ENCODE results near the gene ARHGEF17. TPM values are rescaled to one million over a fixed set of nuclear protein-coding genes. Genes with fewer than 3 reads are reported as not detected.
"Not testable (repeated sequence)": the region's sequence is repeated elsewhere in the genome, so short reads cannot be mapped to it uniquely, and the experiment has no call there.

ARHGEF17 gene
- total RNA-seq, 2 experiments from 2014 or later = 0.07 to 0.41 TPM

DNA sequence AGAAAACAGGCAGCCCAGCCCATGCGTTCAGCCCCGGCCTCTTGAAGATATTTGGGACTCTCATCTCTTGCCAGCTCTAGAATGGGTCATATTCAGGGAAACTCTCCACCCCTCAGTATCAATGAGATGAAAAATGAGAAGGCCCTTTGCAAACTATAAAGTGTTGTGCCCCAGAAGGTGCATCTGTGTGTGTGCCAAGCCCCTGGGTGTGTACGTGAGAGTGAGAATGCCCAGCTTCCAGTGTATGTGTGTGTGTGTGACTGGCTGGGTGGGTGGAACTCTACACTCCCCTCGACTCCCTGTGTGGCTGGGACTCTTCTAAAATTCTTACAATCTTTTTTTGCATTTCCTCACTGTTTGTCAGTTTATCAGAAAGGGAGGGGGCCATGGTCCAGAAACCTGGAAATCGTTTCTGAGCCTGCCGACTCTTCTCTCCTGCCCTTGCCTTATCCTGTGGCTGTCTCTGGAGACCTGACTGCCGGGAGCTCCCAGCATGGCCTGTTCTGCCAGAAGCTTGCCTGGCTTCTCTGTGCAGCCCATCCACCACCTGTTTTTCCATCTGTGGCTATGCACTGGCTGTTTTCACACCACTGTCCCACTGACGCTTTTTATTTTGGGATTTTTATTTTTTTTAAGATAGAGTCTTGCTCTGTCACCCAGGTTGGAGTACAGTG lies 34.7 kb upstream of the ARHGEF17 start:
- intact Hi-C loops (cut with micrococcal nuclease) = no loop called here
- no peaks in the 10 kb centered on the region for H3K4me1 Mint-ChIP-seq (ENCODE audit: low read depth)
- TF ChIP-seq, protein P1, sequence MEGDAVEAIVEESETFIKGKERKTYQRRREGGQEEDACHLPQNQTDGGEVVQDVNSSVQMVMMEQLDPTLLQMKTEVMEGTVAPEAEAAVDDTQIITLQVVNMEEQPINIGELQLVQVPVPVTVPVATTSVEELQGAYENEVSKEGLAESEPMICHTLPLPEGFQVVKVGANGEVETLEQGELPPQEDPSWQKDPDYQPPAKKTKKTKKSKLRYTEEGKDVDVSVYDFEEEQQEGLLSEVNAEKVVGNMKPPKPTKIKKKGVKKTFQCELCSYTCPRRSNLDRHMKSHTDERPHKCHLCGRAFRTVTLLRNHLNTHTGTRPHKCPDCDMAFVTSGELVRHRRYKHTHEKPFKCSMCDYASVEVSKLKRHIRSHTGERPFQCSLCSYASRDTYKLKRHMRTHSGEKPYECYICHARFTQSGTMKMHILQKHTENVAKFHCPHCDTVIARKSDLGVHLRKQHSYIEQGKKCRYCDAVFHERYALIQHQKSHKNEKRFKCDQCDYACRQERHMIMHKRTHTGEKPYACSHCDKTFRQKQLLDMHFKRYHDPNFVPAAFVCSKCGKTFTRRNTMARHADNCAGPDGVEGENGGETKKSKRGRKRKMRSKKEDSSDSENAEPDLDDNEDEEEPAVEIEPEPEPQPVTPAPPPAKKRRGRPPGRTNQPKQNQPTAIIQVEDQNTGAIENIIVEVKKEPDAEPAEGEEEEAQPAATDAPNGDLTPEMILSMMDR (IDR thresholded peaks at IDR 0.05) = no peak
- H3K27ac Mint-ChIP-seq = no peak overlapping the region
- peaks cover 3% of the 10 kb centered on the region for H3K27me3 Mint-ChIP-seq
- ChIA-PET POLR2A (no interaction called here), CTCF (interaction anchor here (0.9 to 2.3 kb wide), 3 partner anchors 21 to 86 kb away, joined by 3 to 9 read pairs (median 5); no protein-coding TSS in a partner anchor)
- H3K9me3 Mint-ChIP-seq = no peaks in the 10 kb centered on the region
- H3K36me3 Mint-ChIP-seq (ENCODE audit: low read depth) = no peaks in the 10 kb centered on the region
- ATAC-seq (no peak), DNase-seq (no peak)
- no peak overlapping the region for H3K4me3 Mint-ChIP-seq

DNA sequence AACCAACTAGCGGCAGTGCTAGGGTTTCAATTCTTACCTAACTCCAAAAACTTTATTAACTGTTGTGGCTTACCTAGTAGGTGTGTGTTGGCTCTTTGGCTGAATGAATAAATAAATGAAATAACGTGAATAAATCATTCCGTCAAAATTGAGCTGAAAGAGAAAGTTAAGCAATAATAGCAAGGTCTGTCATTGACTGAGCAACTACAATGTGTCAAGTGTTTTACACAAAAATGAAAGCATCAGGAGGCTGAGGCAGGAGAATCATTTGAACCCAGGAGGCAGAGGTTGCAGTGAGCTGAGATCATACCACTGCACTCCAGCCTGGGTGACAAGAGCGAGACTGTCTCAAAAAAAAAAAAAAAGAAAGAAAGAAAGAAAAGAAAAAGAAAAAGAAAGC lies 33.9 kb upstream of the ARHGEF17 start:
- H3K27me3 Mint-ChIP-seq; POLR2A ChIA-PET; intact Hi-C loops (cut with micrococcal nuclease); ATAC-seq; H3K27ac Mint-ChIP-seq; H3K36me3 Mint-ChIP-seq (ENCODE audit: low read depth); H3K4me3 Mint-ChIP-seq; H3K9me3 Mint-ChIP-seq; DNase-seq; H3K4me1 Mint-ChIP-seq (ENCODE audit: low read depth): not testable (repeated sequence)
- CTCF ChIA-PET = interaction anchor here (0.8 to 2.3 kb wide), 5 partner anchors 16 to 85 kb away, joined by 3 to 9 read pairs (median 3); no protein-coding TSS in a partner anchor

DNA sequence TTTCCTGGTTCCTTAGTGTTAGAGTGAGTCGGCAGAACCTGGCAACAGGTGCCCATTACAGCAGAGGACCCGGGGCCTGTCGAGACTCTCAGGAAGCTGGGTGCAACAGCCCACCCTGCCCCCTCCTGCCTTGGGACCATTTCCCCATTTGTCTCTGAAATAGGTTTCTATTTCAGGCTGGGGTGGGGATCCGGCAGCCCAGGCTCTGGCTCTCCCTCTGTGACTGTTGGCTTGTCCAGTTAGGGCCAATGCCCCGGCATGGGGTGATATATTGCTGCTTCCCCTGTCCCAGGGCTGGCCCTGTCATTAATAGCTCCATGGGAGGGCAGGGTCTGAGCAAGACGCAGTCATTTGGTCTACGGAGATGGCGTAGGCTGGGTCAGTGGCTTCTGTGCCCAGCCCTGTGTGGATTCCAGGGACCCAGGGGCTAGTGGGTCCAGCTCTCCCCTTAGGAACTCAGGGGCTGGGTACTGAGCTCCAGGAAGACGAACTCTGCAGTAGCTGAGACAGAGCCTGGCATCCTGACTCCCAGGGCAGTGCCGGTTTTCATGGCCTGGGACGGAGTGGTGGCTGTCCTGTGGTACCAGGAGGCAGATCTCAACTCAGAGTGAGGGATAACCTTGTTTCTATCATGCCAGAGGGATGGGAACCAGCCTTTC lies 33.2 kb upstream of the ARHGEF17 start:
- ChIA-PET CTCF (interaction anchor here (0.7 to 2.3 kb wide), 6 partner anchors 15 to 85 kb away, joined by 3 to 9 read pairs (median 4); no protein-coding TSS in a partner anchor), POLR2A (no interaction called here)
- H3K4me1 Mint-ChIP-seq (ENCODE audit: low read depth) = no peaks in the 10 kb centered on the region
- H3K36me3 Mint-ChIP-seq (ENCODE audit: low read depth) = no peaks in the 10 kb centered on the region
- ATAC-seq (no peak), DNase-seq (no peak)
- no peak overlapping the region for H3K27ac Mint-ChIP-seq
- TF ChIP-seq, protein P1 (IDR thresholded peaks at IDR 0.05) = no peak
- intact Hi-C loops (cut with micrococcal nuclease) = no loop called here
- H3K27me3 Mint-ChIP-seq = peaks cover 3% of the 10 kb centered on the region
- H3K4me3 Mint-ChIP-seq = no peak overlapping the region
- no peaks in the 10 kb centered on the region for H3K9me3 Mint-ChIP-seq

DNA sequence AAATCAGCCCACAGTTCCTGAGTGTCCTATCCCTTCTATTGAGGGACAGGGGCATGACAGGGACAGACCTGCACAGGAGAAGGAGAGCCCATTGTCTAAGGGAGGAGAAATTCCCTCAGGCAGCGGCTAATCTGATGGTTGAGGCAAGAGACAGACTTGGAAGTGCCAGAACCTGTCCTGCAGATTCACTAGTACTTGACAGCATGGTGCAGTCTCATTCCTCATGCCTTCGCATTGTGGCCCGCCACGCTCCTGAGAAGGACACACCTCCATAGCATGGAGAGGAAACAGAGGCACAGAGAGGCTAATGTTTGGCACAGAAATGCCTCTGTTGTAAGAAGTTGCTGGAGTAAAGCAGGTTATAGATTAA lies 32.7 kb upstream of the ARHGEF17 start:
- H3K4me1 Mint-ChIP-seq (ENCODE audit: low read depth) = no peaks in the 10 kb centered on the region
- intact Hi-C loops (cut with micrococcal nuclease) = no loop called here
- H3K4me3 Mint-ChIP-seq = no peak overlapping the region
- no peaks in the 10 kb centered on the region for H3K9me3 Mint-ChIP-seq
- no peak overlapping the region for H3K27ac Mint-ChIP-seq
- POLR2A ChIA-PET = no interaction called here
- no peaks in the 10 kb centered on the region for H3K36me3 Mint-ChIP-seq (ENCODE audit: low read depth)
- CTCF ChIA-PET = interaction anchor here (0.7 to 1.9 kb wide), 3 partner anchors 15 to 60 kb away, joined by 3 to 5 read pairs (median 4); no protein-coding TSS in a partner anchor
- TF ChIP-seq, protein P1 (IDR thresholded peaks at IDR 0.05) = no peak
- peaks cover 3% of the 10 kb centered on the region for H3K27me3 Mint-ChIP-seq
- no peak for DNase-seq
- ATAC-seq = no peak

DNA sequence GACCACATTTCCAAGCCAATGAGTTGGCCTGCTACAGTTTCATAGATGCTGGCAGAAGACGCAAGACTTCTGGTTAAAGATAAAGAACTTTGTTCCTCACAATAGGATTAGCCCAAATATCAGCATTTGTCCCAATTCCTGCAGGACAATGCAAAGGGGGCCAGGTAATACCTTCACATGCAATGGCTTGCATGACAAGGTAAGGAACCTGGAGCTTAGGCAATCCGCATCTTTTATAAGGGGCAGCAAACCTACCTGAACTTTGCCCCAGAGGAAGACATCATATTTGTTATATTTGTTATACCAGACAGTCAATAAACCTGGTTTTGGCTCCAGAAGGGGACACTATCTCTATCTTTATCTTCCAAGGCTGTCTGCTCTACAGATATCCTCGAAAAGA lies 30.6 kb upstream of the ARHGEF17 start:
- no peaks in the 10 kb centered on the region for H3K36me3 Mint-ChIP-seq (ENCODE audit: low read depth)
- no peak for DNase-seq
- CTCF ChIA-PET = no interaction called here
- H3K27ac Mint-ChIP-seq = no peak overlapping the region
- POLR2A ChIA-PET = no interaction called here
- H3K27me3 Mint-ChIP-seq = peaks cover 3% of the 10 kb centered on the region
- TF ChIP-seq, protein P1 (IDR thresholded peaks at IDR 0.05) = no peak
- ATAC-seq = no peak
- H3K4me1 Mint-ChIP-seq (ENCODE audit: low read depth) = no peaks in the 10 kb centered on the region
- H3K9me3 Mint-ChIP-seq = no peaks in the 10 kb centered on the region
- no peak overlapping the region for H3K4me3 Mint-ChIP-seq
- intact Hi-C loops (cut with micrococcal nuclease) = no loop called here
